Activated naive CD8-positive, alpha-beta T cell treated with anti-CD3 and anti-CD28 coated beads, Interleukin-2, amount 10 ng/mL, durations not matched to agents 7 days and 5 days (primary cell): ENCODE measurements around the gene GEN1. TPM values are rescaled to one million over a fixed set of nuclear protein-coding genes. Genes with fewer than 3 reads are reported as not detected.

Source experiments
- ATAC-seq: fragments of 150-1000 bp; cut with Tn5 transposase; one replicate; pipeline ENCODE4 v1.10.0; 2021; ENCODE audit warnings: low read depth, moderate library complexity
- POLR2A ChIA-PET: fragments of 350-600 bp; sonication (Branson Sonifier 250); formaldehyde crosslinking; loops from one replicate; lab custom pipeline; 2021; ENCODE audit warnings: antibody characterized with exemption; lab: Charles Lee
- DNase-seq: peaks from one replicate; pipeline ENCODE4 v3.0.0; 2021
- H3K27ac Mint-ChIP-seq: one replicate; pipeline ENCODE4 v1.8.0; 2022; ENCODE audit warnings: mild to moderate bottlenecking, mixed read lengths
- H3K27me3 Mint-ChIP-seq: one replicate; pipeline ENCODE4 v1.8.0; 2022; ENCODE audit warnings: mild to moderate bottlenecking, moderate library complexity, mixed read lengths
- H3K36me3 Mint-ChIP-seq: one replicate; pipeline ENCODE4 v1.8.0; 2021; ENCODE audit warnings: mild to moderate bottlenecking, mixed read lengths
- H3K4me1 Mint-ChIP-seq: one replicate; pipeline ENCODE4 v1.8.0; 2021; ENCODE audit warnings: mixed read lengths
- H3K4me3 Mint-ChIP-seq: one replicate; pipeline ENCODE4 v1.8.0; 2022; ENCODE audit warnings: mild to moderate bottlenecking, moderate library complexity, mixed read lengths
- H3K9me3 Mint-ChIP-seq: one replicate; pipeline ENCODE4 v1.8.0; 2021; ENCODE audit warnings: mixed read lengths
- total RNA-seq, 2 experiments: library from RNA; stranded (reverse); gene quantifications; one replicate each; pipeline ENCODE4 v1.2.3, GENCODE V29; 2021

The GEN1 gene
- total RNA-seq, 2 experiments from 2014 or later: 30.6 to 31.1 TPM

DNA sequence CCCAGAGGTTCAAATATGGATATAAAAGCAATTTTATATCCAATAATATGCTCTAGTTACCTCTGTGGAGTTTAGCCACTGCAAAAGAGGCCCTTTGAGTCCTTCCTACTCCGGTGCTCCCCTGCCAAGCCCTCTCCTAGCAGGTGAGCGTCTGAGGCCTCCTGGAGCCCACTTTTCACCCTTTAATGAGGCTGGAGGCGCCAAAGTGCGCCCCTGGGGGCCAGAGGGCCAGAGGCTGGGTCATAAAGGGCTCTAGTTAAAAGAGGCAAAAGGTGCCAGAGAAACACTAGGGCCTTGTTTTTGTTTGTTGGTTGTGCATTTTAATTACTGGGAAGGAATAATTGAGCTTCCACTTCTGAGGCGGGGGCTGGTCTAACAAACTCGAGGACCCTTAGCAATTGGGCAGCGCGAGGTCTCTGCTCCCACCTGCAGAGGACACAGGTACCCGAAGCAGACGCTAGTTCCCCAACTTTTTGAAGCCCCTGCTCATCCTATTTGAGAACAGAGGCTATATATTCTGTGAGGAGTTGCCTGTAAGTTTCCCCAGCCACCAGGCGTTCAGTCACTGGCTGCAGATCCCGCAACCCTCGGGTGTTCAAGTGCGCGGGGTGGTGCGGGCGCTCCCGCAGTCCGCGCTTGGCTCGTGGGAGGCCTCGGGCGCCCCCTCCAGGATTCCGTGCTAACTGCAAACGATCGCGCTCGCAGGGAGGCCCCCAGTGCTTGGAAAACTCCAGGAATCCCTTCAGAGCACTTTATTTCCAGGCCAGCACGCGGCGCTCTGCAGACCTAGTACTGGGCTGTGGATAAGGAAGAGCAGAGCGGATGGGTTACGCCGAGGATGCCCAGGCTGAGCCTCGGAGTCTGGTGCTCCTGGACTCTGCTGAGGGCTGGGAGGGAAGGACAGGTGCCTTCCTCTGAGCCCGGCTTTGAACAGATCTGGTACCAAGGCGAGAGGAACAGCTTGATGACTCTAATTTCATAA lies 76.4 kb downstream of the GEN1 start:
- Mint-ChIP-seq H3K27me3 (peaks cover 36% of the 10 kb centered on the region), H3K36me3 (no peaks in the 10 kb centered on the region), H3K4me3 (peak overlapping the region; percentile 25), H3K4me1 (peaks cover 4% of the 10 kb centered on the region), H3K27ac (no peak overlapping the region), H3K9me3 (no peaks in the 10 kb centered on the region)
- POLR2A ChIA-PET: no interaction called here
- ATAC-seq (peak; percentile 87), DNase-seq (peak; percentile 76)

GRCh38 chr2:17835516-17835915 lies 81.6 kb downstream of the GEN1 start:
- Mint-ChIP-seq H3K27me3 (peaks cover 37% of the 10 kb centered on the region), H3K4me1 (peaks cover 4% of the 10 kb centered on the region), H3K4me3 (no peak overlapping the region), H3K9me3 (no peaks in the 10 kb centered on the region), H3K27ac (no peak overlapping the region), H3K36me3 (no peaks in the 10 kb centered on the region)
- ATAC-seq (no peak), DNase-seq (no peak)
- POLR2A ChIA-PET: no interaction called here

Other genes starting within 250 kb of the GEN1 start
- gene RAD51AP2, start 235.7 kb upstream of the GEN1 start, total RNA-seq: not detected
- not detected for gene VSNL1, start 213.4 kb upstream of the GEN1 start, total RNA-seq
- 10 to 100 TPM; 25.1 to 27.9 TPM for gene SMC6, start 328 bp upstream of the GEN1 start, total RNA-seq
- not detected for gene MSGN1, start 62.3 kb downstream of the GEN1 start, total RNA-seq
- gene KCNS3, start 124.5 kb downstream of the GEN1 start, total RNA-seq: not detected